ENCODE data around the gene BTC.
"Not testable (repeated sequence)": the region's sequence is repeated elsewhere in the genome, so short reads cannot be mapped to it uniquely, and the experiment has no call there.

Gene BTC

GRCh38 chr4:74794382-74795010, at the start of gene BTC:
BTC (minus strand) TSS chr4:74794523; CDS start chr4:74794325, 198 bp downstream.
- DNase-seq = no peak

- DNase-seq = no peak
Measured at GRCh38 chr4:74840936-74841509, 46.7 kb upstream of the BTC start.

- DNase-seq = no peak
Measured at GRCh38 chr4:74838746-74839370, 44.5 kb upstream of the BTC start.

- no peak for DNase-seq
Measured at GRCh38 chr4:74830928-74831327, 36.6 kb upstream of the BTC start.

- no peak for DNase-seq
Measured at GRCh38 chr4:74823194-74823593, 28.9 kb upstream of the BTC start.

- DNase-seq = no peak
Measured at GRCh38 chr4:74822603-74823002, 28.3 kb upstream of the BTC start.

- DNase-seq = no peak
Measured at GRCh38 chr4:74821541-74821940, 27.2 kb upstream of the BTC start.

- DNase-seq = no peak
Measured at GRCh38 chr4:74814052-74814451, 19.7 kb upstream of the BTC start.

GRCh38 chr4:74812056-74812455, 17.7 kb upstream of the BTC start:
- DNase-seq = not testable (repeated sequence)

GRCh38 chr4:74805601-74806000, 11.3 kb upstream of the BTC start:
- no peak for DNase-seq

GRCh38 chr4:74800310-74800709, 6.0 kb upstream of the BTC start:
- DNase-seq = no peak

GRCh38 chr4:74796631-74797030, 2.3 kb upstream of the BTC start:
- DNase-seq = no peak

GRCh38 chr4:74793757-74794381, 454 bp downstream of the BTC start:
- no peak for DNase-seq

- no peak for DNase-seq
Measured at GRCh38 chr4:74790652-74791051, 3.7 kb downstream of the BTC start.

- DNase-seq = no peak
Measured at GRCh38 chr4:74789518-74789917, 4.8 kb downstream of the BTC start.

- DNase-seq = no peak
Measured at GRCh38 chr4:74777531-74777930, 16.8 kb downstream of the BTC start.

- DNase-seq = no peak
Measured at GRCh38 chr4:74772783-74773182, 21.5 kb downstream of the BTC start.

GRCh38 chr4:74772106-74772505, 22.2 kb downstream of the BTC start:
- no peak for DNase-seq

- no peak for DNase-seq
Measured at GRCh38 chr4:74770226-74770910, 24.0 kb downstream of the BTC start.

GRCh38 chr4:74768857-74769525, 25.3 kb downstream of the BTC start:
- DNase-seq = no peak

- DNase-seq = no peak
Measured at GRCh38 chr4:74764119-74764518, 30.2 kb downstream of the BTC start.

GRCh38 chr4:74758551-74759145, 35.7 kb downstream of the BTC start:
- DNase-seq = no peak

- no peak for DNase-seq
Measured at GRCh38 chr4:74757136-74757535, 37.2 kb downstream of the BTC start.
